Stimulated activated CD4-positive, alpha-beta T cell treated with anti-CD3 and anti-CD28 coated beads, Interleukin-4, amount 100 ng/mL, for 4 hours (primary cell): ENCODE data around the gene MED23.
A peak's percentile ranks its signal among the peaks of the same experiment; 100 is the strongest.

ENCODE experiments used
- DNase-seq, 2 experiments: peaks; one replicate each; pipeline ENCODE4 v3.0.0-alpha.2; 2020

The MED23 gene, protein sequence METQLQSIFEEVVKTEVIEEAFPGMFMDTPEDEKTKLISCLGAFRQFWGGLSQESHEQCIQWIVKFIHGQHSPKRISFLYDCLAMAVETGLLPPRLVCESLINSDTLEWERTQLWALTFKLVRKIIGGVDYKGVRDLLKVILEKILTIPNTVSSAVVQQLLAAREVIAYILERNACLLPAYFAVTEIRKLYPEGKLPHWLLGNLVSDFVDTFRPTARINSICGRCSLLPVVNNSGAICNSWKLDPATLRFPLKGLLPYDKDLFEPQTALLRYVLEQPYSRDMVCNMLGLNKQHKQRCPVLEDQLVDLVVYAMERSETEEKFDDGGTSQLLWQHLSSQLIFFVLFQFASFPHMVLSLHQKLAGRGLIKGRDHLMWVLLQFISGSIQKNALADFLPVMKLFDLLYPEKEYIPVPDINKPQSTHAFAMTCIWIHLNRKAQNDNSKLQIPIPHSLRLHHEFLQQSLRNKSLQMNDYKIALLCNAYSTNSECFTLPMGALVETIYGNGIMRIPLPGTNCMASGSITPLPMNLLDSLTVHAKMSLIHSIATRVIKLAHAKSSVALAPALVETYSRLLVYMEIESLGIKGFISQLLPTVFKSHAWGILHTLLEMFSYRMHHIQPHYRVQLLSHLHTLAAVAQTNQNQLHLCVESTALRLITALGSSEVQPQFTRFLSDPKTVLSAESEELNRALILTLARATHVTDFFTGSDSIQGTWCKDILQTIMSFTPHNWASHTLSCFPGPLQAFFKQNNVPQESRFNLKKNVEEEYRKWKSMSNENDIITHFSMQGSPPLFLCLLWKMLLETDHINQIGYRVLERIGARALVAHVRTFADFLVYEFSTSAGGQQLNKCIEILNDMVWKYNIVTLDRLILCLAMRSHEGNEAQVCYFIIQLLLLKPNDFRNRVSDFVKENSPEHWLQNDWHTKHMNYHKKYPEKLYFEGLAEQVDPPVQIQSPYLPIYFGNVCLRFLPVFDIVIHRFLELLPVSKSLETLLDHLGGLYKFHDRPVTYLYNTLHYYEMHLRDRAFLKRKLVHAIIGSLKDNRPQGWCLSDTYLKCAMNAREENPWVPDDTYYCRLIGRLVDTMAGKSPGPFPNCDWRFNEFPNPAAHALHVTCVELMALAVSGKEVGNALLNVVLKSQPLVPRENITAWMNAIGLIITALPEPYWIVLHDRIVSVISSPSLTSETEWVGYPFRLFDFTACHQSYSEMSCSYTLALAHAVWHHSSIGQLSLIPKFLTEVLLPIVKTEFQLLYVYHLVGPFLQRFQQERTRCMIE (N-terminal part only)

DNA sequence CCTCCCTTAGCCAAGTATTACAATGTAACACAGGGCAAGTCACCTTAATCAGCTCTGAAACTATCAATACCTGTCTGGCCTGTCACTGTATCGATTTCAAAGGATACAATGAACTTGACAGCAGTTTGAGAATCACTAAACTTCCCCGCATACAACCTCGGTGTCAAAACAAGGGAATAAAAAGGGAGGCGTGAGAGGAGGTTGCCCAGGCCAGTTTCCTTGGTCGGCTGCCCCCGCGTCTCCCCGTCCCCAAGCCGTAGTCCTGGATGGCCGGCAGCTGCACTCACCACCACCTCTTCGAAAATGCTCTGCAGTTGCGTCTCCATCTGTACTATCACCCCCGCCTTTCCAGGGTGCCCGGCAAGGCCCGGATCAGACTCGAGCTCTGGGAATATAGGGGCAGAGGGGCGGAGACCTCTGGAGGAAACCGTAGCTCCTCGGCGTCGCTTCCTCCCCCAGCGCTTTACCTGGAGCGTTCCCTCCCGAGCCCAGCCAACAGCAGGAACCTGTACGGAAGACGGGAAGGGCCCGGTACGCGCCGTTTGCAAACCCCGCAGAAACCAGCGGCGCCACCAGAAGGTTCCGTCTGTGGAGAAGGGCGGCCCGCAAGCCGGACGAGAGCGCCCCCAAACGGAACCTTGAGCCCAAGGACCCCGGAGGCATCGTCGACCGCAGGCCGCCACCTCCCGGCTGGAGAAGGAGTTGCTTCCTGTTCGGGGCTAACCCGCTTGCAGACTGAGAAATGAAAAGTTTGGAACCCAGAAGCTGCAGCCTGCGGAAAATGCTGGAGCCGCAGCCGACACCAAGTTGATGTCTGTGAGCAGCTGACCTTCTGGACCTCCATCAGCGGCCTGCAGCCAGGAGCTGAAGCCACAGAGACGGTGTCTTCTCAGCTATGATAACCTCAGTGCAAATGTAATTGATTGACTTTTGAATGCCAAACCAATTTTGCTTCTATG is at the start of gene MED23:
TSS of gene MED23 (minus strand) at position 519 of the 959 bp plus-strand sequence. CDS start at position 326, 193 bp downstream.
- peak; percentile 90 to 96 for DNase-seq

DNA sequence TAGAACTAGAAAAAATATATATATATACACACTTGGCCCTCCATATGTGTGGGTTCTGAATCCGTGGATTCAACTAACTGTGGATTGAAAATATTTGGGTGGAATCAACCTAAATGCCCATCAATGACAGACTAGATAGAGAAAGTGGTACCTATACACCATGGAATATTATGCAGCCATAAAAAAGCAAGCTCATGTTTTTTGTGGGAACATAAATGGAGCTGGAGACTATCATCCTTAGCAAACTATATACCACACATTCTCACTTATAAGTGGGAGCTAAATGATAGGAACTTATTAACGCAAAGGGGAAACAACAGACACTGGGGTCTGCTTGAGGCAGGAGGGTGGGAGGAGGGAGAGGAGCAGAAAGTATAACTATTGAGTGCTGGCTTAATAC is 45.1 kb upstream of the MED23 start:
- DNase-seq = no peak

DNA sequence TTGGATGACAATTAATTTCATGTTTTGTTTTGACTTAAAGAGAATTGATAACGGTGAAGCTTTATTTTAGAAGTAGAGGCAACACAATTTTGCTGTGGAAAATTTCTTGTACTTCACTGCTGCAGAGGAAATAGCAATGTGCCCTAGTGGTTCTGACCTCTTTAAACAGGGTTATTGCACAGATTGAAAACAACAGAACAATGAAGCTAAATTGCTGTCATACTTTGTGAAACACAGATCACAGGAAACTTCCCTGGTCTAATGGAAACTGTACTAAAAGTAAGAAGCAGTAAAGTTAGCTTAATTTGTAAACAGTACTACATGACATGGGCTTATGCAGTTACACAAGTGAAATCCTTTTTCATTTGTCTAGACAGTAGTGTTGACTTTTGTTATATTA is 41.8 kb upstream of the MED23 start:
- DNase-seq = no peak

DNA sequence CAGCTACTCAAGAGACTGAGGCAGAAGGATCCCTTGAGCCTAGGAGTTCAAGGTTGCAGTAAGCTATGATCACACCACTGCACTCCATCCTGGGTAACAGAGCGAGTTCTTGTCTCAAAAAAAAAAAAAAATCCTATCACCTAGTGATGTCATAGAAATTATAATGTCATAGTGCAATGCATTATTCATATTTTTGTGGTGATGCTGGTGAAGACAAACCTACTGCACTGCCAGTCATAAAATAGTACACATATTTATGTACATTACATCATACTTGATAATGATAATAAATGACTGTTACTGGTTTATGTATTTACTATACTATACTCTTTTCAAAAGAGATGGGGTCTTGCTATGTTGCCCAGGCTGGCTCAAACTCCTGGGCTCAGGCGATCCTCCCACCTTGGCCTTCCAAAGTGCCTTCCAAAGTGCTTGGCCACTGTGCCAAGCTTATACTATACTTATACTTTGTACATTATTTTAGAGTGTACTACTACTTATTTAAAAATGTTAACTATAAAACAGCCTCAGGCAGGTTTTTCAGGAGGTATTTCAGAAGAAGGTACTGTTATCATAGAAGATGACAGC is 35.6 kb upstream of the MED23 start:
- no peak for DNase-seq

DNA sequence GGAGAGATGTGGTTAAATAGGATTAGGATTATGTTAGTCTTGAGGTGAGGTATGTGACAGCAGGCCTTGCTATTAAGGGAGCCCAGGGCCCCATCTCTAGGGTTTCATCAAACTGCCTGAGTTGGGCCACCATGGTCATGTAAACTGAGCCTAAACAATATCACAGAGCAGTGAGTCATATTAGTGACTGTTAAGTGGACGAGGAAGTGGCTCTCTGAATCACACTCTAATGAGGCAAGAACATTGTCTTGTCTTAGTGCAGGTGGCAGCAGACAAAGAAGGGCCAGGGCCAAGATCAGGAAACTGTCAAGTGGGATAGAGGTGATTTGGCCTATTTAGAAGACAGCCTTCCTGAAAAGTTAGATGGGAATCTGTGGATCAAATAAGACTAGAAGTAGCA is 32.2 kb upstream of the MED23 start:
- DNase-seq = no peak

DNA sequence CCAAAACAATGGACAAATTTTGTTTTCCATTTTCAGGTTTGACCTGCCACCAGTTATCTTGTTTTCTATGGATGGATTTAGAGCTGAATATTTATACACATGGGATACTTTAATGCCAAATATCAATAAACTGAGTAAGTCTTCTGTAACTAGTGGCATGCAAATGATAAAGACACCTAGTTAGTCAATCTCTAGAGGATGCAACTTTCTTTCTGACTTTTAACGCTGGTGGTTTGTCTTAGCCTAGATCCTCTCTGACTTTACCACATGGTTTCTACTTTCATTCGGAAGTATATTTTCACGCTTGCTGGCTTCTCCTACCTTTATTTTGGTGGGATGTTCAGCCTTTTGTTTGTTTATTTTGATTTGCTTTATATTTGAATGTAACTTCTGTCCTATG is 30.2 kb upstream of the MED23 start:
- DNase-seq = no peak

DNA sequence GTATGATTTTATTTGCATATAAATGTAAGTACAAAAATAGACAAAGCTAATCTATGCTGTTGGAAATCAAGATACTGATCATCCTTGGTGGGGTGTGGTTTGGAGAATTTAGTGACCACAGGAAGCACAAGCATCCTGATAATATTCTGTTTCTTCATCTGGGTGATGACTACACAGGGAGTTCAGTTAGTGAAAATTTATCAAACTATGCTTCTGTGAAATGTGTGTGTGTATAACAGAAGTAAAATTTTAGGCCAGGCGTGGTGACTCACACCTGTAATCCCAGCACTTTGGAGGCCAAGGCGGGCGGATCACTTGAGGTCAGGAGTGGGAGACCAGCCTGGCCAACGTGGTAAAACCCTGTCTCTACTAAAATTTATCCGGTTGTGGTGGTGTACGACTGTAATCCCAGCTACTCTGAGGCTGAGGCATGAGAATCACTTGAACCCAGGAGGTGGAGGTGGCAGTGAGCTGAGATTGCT is 29.6 kb upstream of the MED23 start:
- DNase-seq = no peak

DNA sequence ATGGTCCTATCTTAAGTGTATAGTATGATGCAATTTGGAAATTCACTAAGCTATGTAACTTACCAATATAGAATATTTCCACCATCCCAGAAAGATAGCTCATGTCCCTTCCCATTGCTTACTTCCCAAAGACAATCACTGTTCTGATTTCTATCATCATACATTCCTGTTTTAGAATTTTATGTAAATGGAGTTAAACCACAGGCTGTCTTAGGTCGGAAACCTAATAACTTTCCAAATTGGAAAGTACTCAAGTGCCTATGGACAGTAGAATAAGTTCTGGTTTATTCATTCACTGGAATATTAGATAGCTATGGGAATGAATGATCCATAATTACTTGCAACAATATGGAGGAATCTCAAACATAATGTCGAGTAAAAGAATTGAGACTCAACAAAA is 29.2 kb upstream of the MED23 start:
- no peak for DNase-seq

DNA sequence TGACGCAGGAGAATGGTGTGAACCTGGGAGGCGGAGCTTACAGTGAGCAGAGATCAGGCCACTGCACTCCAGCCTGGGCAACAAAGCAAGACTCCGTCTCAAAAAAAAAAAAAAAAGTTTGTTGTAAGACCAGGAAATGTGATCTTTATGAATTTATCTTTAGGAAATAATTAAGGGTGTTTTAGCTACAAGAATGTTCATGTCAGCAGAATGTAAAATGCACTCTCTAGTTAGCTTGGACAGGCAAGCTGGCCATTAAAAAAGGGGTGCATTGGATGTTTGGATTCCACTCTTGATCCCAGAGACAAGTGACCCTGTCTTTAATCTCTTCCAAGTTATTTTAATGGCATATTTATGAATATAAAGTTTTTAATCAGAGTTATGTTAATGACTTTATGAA is 28.6 kb upstream of the MED23 start:
- no peak for DNase-seq

DNA sequence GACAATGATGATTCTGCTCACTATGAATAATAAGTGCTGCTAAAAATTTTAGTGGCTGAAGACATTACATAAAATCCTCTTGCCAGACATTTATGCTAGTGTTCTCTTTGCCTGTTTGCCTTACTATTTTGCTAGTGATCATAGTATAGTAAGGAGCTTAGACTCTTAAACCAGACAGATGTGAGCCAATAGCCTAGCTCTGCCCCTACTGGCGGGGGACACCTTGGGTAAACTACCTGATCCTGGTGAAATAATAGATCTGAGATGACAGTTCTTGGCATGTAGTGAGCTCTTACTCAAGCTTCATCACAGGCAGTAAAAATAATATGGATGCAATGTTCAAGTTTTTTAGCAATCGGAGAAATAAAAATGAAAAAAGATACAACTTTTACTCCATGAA is 27.9 kb upstream of the MED23 start:
- DNase-seq = no peak

DNA sequence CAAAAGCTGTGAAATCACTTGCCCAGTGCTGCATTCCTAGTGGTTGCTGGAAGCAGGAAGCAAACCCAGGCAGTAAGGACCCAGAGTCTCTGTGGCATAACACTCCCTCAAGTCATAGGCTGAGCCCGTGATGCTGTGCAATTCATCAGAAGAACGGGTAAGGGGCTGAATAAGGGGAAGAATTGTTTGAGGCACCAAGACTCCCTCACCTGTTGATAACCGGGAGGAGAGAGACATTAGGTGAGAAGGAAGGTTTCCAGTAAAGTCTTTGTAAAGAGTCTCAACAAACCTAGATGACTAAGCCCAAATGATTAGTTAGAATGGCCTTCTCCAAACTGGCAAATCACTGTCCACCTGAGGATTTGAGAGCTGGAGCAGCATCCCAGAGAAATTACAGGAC is 27.3 kb upstream of the MED23 start:
- no peak for DNase-seq

DNA sequence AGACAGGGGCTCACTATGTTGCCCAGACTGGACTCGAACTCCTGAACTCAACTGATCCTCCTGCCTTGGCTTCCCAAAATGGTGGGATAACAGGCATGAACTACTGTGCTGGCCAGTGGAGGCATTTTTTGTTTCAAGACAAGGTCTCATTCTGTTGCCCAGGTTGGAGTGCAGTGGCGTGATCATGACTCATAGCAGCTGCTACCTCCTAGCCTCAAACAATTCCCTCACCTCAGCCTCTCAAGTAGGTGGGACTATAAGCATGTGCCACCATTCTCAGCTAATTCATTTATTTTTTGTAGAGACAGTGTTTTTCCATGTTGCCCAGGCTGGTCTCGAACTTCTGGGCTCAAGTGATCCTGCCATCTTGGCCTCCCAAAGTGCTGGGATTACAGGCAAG is 26.3 kb upstream of the MED23 start:
- no peak for DNase-seq

DNA sequence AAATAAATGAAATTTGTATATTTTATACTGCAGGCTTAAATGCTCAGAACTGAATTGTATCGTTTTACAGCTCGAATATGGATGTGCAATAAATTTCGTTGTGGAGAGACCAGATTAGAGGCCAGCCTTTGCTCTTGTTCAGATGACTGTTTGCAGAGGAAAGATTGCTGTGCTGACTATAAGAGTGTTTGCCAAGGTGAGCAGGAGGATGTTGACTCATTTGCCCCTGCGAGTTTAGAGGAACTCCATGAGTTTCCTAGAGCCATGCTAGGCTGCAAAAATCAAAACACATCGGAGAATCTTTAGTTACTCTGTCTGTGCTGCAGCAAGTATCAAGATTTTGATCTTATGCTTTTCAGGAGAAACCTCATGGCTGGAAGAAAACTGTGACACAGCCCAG is 24.4 kb upstream of the MED23 start:
- DNase-seq = no peak

DNA sequence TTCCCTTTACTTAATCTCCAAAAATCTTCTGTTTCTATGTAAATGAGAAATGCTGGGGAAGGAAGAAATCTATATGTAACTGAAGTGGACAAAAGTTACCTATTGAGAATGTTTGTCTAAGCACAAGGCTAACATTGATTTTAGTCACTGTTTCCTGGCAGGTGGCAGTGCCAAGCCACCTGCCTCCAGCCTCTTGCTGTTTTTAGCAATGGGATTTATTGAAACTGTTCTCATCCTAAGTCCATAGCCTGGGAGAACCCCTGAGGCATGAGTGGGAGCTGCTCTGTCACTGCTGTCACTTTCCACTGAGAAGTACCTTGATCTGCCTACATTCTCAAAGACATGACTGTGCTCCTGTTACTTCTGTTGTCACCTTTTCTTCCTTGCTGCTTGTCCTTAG is 23.7 kb upstream of the MED23 start:
- DNase-seq = no peak

DNA sequence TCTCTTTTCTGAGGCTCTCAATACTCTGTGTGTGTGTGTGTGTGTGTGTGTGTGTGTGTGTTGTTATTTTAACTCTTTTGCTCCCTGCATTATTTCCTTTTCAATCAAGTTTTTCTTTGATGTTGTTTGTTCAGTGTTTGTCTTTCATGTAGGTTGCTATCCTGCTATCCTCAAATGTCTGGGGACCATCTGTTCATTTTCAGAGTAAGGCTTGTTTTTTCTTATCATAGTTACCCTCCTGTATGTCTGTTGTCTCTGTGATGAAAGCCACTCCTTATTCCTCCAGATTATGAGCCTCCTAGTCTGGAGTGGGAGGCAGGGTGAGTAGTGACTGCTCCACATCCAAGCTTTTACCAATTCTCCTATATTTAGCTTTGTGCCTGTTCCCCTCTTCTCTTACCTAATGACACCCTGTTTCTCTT is 18.2 kb upstream of the MED23 start:
- DNase-seq = no peak

DNA sequence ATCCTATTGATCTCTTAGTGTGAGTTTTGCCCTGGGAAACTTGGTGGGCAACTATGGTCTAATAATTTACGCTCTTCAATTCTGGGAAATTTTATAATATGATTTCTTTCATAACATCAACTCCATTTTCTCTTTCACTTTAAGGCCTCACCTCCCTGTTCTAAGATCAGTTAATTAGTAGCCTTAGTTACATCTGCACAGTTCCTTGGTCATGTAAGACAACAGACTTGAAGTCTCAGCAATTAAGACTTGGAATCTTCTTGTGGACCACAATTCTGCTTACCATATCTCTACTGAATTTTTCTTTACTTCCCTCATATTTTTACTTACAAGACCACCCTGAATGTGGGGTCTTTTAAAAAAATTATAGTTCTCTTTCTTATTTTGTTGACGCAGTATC is 17.8 kb upstream of the MED23 start:
- no peak for DNase-seq

DNA sequence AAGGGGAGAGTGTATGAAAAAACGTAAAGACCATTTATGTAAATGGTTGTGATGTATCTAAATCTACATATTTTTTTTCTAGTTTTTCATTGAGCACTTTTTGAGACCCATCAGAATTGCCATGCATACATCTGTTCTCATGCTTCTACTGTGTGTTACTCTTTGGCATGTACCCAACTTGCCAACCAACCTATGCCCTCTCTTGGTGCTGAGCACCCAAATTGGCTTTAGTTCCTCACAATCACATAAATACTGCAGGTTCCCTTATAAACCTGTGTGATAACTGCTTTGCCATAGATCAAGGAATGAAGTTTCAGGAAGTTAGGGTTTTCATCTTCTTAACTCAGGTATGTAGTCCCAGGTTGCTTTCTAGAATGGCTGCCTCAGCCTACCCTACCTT is 16.9 kb upstream of the MED23 start:
- DNase-seq = no peak

DNA sequence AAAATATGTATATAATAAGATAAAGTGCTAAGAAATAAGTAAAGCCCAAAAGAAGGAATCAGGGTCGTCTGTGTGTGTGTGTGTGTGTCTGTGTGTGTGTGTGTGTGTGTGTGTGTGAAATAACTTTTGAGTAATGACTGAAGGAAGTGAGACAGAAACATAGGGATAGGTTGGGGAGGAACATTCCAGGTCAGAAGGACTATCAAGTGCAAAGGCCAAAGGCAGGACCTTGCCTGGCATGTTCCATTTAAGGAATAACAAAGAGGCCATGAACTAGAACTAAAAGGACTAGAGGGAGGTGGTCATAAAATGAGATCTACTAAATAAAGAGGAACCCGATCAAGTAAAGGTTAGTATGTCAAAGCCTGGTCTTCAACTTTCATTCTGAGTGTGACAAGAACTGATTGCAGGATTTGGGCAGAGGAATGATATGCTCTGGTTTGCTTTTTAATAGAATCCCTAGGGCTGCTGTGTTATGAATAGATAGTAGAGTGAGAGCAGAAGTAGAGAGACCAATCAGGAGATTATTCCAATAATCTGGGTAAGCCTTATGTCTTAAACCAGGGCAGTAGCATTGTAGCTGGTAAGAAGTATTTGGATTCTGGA is 15.9 kb upstream of the MED23 start:
- no peak for DNase-seq

DNA sequence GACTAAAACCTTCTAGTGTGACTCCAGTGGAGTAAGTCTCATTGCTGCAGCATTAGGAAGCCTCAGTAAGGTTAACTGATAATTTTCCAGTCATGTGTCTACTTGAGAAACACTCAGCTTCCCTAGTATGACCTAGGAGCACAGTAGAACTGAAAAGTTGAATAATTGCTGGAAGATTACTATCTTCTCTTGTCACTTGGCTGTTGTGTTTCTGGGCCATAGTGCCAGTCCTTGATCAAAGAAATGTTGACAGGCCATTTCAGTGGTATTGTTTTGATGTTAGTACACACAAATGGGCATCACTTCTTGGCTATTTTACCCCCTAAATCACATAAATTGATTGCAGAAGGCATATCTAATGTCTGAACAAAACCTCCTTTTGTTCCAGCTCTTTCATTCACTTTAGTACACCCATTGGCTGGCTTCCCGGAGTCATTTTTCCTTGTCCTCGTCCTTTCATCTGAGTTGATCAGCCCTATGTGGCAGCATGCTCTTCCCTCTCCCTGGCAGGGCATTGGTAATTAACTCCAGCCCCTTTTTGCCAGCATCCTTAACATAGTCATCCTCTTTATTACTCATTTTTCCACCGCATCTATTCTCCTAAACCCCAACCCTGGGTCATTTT is 15.1 kb upstream of the MED23 start:
- DNase-seq = no peak

DNA sequence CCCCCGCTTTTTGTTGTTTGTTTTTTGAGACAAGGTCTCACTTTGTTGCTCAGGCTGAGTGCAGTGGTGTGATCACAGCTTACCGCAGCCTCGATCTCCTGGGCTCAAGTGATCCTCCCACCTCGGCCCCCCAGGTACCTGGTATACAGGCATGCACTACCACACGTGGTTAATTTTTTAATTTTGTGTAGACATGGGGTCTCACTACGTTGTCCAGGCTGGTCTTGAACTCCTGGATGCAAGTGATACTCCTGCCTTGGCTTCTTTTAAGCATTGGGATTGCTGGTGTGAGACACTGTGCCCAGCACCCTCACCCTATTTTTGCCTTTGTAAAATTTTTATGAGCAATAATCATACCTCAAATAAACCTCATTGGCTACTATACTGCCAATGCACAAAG is 14.5 kb upstream of the MED23 start:
- DNase-seq = no peak

DNA sequence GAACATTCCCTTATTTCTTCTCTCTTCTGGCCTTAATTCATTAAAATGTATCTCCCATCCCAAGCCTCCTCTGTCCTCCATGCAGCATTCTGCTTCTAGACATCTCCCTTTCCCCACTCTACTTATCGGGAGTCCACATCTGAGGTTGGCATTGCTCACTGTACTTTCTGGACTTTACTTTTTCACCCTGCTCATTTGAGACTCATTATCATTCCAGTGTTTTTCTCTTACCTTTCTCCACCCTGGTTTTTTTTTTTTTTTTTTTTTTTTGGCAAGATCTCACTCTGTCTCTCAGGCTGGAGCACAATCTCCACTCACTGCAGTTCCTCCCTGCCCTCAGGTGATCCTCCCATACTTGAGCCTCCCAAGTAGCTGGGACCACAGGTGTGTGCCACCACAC is 13.5 kb upstream of the MED23 start:
- no peak for DNase-seq
